Fibroblast of pulmonary artery (primary cell): Measurements from ENCODE around the gene PRKAG2.

Experiments
- DNase-seq: peaks from one replicate; pipeline ENCODE4 v3.0.0-alpha.2; 2010; ENCODE audit warnings: low read depth
- H3K4me3 ChIP-seq: replicated peaks from 2 replicates; pipeline ENCODE4 v1.5.1; 2011; ENCODE audit warnings: low read depth, mild to moderate bottlenecking, control low read depth, low read length, moderate library complexity
- TF ChIP-seq, protein P1 (sequence below): IDR thresholded peaks from 2 replicates; pipeline ENCODE4 v1.5.1; 2011; ENCODE audit warnings: mild to moderate bottlenecking, control low read depth, low read length, inconsistent platforms; ENCODE audit errors: missing control alignments

PRKAG2 gene

DNA sequence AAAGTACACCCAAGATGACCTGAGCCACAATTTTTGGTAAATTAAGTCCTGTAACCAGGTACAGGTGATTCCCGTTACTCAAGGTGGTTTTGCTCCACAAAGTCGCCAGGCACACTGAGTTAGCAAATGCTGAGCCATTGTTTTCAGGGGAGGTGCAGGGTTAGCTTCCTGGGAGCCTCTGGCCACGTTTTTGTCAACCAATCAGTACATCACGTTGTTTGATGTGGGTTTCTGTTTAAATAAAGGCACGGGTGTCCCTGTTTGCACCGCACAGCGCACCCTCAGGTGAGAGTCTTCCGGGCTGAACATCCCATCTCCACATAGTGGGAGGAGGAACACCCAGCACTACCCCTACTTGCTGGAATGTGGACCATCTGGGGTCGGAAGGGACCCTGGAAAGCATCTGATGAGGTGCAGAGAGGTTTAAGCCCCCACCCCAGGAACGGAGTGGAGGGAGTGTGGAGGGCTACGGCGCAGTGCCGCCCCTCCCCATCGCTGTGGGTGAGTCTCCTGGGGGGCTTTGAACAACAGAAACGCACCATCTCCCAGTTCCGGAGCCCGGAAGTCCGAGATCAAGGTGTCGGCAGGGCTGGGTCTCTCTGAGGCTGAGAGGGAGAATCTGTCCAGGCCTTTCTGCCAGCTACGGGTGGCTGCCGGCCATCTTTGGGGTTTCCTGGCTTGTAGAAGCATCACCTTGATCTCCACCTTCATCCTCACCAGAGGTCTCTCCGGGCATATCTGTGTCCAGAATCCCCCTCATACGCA lies 42.5 kb downstream of the PRKAG2 start:
- DNase-seq, result no peak
- TF ChIP-seq, protein P1, sequence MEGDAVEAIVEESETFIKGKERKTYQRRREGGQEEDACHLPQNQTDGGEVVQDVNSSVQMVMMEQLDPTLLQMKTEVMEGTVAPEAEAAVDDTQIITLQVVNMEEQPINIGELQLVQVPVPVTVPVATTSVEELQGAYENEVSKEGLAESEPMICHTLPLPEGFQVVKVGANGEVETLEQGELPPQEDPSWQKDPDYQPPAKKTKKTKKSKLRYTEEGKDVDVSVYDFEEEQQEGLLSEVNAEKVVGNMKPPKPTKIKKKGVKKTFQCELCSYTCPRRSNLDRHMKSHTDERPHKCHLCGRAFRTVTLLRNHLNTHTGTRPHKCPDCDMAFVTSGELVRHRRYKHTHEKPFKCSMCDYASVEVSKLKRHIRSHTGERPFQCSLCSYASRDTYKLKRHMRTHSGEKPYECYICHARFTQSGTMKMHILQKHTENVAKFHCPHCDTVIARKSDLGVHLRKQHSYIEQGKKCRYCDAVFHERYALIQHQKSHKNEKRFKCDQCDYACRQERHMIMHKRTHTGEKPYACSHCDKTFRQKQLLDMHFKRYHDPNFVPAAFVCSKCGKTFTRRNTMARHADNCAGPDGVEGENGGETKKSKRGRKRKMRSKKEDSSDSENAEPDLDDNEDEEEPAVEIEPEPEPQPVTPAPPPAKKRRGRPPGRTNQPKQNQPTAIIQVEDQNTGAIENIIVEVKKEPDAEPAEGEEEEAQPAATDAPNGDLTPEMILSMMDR, result no peak
- H3K4me3 ChIP-seq, result no peak overlapping the region

DNA sequence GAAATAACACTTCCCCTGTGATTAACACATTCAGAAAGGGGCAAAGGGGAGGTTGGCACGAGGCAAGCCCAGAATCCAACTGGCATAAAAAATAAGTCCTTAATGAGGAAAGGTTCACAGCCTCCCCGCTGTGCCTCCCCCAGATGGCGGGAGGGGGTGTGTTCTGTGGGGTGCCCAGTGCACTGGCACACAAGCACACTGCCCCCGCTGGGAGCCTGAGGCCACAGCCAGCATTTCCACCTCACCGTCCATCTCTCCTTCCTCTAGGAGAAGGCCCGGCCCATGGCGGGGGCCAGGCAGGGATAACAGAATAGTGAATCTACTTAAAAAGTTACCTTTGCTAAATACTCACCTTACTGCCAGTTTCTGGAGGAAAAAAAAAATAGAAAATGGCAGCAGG lies 43.2 kb downstream of the PRKAG2 start:
- TF ChIP-seq, protein P1, result no peak
- H3K4me3 ChIP-seq, result no peak overlapping the region
- DNase-seq, result no peak

DNA sequence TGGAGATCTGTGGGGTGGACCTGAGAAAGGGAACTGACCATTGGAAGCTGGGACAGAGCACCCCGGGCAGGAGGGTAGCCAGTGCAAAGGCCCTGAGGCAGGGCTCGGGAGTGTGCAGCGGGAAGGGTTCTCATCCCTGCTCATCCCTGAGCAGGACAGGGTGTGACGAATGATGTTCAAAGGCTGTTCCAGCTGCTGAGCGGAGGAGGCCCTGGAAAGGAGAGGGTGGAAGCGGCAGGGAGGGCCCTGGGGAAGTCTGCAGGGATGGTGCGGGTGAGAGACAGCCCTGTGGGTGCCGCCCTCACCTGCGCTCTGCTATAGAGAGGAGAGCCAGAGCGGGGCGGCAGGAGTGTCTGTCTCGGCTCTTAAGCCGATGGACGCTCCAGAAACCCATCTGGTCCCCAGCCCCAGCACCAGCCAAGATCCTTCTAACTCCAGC lies 43.7 kb downstream of the PRKAG2 start:
- no peak for DNase-seq
- TF ChIP-seq, protein P1, result no peak
- no peak overlapping the region for H3K4me3 ChIP-seq

DNA sequence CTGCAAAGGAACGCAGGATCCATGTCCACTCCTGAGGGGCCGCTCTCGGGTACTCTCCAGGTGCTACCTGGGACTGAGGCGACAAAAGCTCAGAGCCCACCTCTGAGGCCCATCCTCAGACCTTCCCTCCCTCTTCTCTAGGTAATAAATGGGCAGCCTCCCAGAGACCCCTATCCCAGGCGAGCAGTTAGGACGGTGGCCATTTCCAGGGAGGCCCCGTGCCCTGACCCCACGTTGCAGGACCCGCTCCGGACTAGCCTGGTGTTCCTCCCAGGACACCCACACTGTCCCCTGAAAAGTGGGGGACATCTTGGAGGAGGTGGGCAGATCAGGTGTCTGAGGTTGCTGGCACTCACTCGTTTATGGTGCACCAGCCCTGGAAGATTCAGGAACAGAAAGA lies 44.3 kb downstream of the PRKAG2 start:
- no peak overlapping the region for H3K4me3 ChIP-seq
- TF ChIP-seq, protein P1, result no peak
- DNase-seq, result no peak

DNA sequence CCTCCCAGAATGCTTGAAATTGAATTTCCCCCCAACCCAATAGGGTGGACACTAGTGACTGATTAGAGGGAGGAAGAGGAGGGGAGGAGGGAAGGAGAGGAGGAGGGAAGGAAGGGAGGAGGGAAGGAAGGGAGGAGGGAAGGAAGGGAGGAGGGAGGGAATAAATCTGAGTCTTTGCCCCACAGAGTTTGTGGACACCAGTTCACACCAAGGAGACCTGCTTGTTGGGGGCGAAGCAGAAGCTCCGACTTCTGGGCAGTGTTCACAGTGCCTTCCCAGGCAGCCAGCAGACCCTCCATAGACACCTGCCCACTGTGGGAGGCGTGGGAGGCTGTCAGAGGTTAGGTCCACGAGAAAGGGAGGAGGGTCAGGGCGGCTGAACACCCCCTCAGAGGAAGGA lies 44.8 kb downstream of the PRKAG2 start:
- no peak overlapping the region for H3K4me3 ChIP-seq
- TF ChIP-seq, protein P1, result no peak
- no peak for DNase-seq

DNA sequence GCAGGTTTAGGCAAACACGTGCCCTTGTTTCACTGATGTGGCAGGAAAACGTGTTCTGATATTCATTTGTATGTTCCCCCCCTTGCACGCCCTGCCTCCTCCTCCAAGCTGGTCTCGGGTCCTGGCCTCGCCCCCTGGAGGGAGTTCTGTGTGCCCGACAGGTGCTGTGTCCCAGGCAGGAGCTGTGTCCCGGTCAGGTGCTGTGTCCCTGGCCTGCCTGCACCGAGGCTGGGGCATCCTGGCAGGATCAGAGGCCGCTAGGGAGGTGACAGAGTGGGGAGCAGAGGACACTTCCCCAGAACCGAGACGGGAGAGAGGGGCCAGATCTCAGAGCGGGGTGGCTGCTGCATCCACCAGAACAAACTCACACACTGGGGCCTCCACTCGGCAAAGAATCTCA lies 45.3 kb downstream of the PRKAG2 start:
- TF ChIP-seq, protein P1, result no peak
- no peak for DNase-seq
- no peak overlapping the region for H3K4me3 ChIP-seq
